PFSK-1 (cell line): ENCODE measurements around the gene CLUH.

Experiments used
- FOXP2 ChIP-seq: optimal IDR thresholded peaks from 2 replicates; pipeline ENCODE3; 2011; ENCODE audit warnings: borderline replicate concordance, control low read depth, inconsistent platforms; ENCODE audit not compliant: insufficient read depth; ENCODE audit errors: extremely low read length, extremely low read depth
- POLR2AphosphoS5 ChIP-seq: IDR thresholded peaks from 2 replicates; pipeline ENCODE4 v1.6.1; 2012; ENCODE audit warnings: low read depth, mild to moderate bottlenecking, control low read depth, low read length, moderate library complexity
- REST ChIP-seq, 2 experiments: IDR thresholded peaks; 2 replicates each; pipeline versions ENCODE4 v1.6.1 to v1.8.0; 2011 to 2012; ENCODE audit warnings: low read depth in 2 of 2, low read length in 2 of 2, control low read depth in 1 of 2, inconsistent platforms in 1 of 2, mild to moderate bottlenecking in 1 of 2, moderate library complexity in 1 of 2; ENCODE audit not compliant: insufficient read depth in 1 of 2
- SIN3A ChIP-seq: IDR thresholded peaks from 2 replicates; pipeline ENCODE4 v1.6.1; 2012; ENCODE audit warnings: mild to moderate bottlenecking, low read length, moderate library complexity, borderline replicate concordance; ENCODE audit not compliant: insufficient read depth
- TAF1 ChIP-seq: IDR thresholded peaks from 2 replicates; pipeline ENCODE4 v1.6.1; 2012; ENCODE audit warnings: low read length, control low read depth, borderline replicate concordance; ENCODE audit not compliant: insufficient read depth

GRCh38 chr17:2751491-2751890 lies 39.9 kb upstream of the CLUH start:
- no peak for TF ChIP-seq TAF1
- TF ChIP-seq POLR2AphosphoS5 = no peak
- TF ChIP-seq REST (IDR thresholded peaks at IDR 0.05; ENCODE audit: insufficient read depth in 1 of 2, low read depth in 2 of 2, low read length in 2 of 2) = peak; percentile 27 to 55; a peak in 2 of 4 replicates
- TF ChIP-seq SIN3A = no peak
- no peak for TF ChIP-seq FOXP2
